Liver (tissue), 3 donors: Measurements from ENCODE around the gene WDR7.

Experiments used
- EGR1 ChIP-seq, 2 donors: IDR thresholded peaks; 2 replicates each; pipeline ENCODE4 v1.6.1; 2016 to 2018; ENCODE audit warnings: antibody characterized with exemption in 2 of 2, low read depth in 2 of 2
- GABPA ChIP-seq, 2 donors: IDR thresholded peaks in 1 of 2; conservative IDR thresholded peaks in 1 of 2; 2 replicates each; pipeline ENCODE4 v1.6.1; 2016; ENCODE audit warnings: antibody characterized with exemption in 2 of 2, mild to moderate bottlenecking in 1 of 2, moderate library complexity in 1 of 2
- HNF4A ChIP-seq, 2 donors: conservative IDR thresholded peaks; 2 replicates each; pipeline ENCODE4 v1.6.1; 2016; ENCODE audit warnings: antibody characterized with exemption in 2 of 2, mild to moderate bottlenecking in 2 of 2
- JUND ChIP-seq, 2 donors: IDR thresholded peaks; 2 replicates each; pipeline ENCODE4 v1.6.1; 2016; ENCODE audit warnings: antibody characterized with exemption in 2 of 2
- RAD21 ChIP-seq, 2 donors: IDR thresholded peaks; 2 replicates each; pipeline ENCODE4 v1.6.1; 2016; ENCODE audit warnings: antibody characterized with exemption in 2 of 2, mild to moderate bottlenecking in 2 of 2
- SP1 ChIP-seq: IDR thresholded peaks from 2 replicates; pipeline ENCODE4 v1.6.1; 2018; ENCODE audit warnings: antibody characterized with exemption, mild to moderate bottlenecking
- TAF1 ChIP-seq: conservative IDR thresholded peaks from 2 replicates; pipeline ENCODE4 v1.6.1; 2016; ENCODE audit warnings: antibody characterized with exemption, mild to moderate bottlenecking
- YY1 ChIP-seq: IDR thresholded peaks from 2 replicates; pipeline ENCODE4 v1.6.1; 2016; ENCODE audit warnings: antibody characterized with exemption, mild to moderate bottlenecking
- TF ChIP-seq, protein P1 (sequence below): fragments of 150-350 bp; IDR thresholded peaks from 2 replicates; pipeline ENCODE4 v1.5.1; 2017; ENCODE audit warnings: improper control_type of control experiment, low read depth, low read length; ENCODE audit not compliant: missing input control
- TF ChIP-seq, protein P2 (sequence below): IDR thresholded peaks from 2 replicates; pipeline ENCODE4 v1.6.1; 2016; ENCODE audit warnings: antibody characterized with exemption
- TF ChIP-seq, protein P3 (sequence below): IDR thresholded peaks from 2 replicates; pipeline ENCODE4 v1.6.1; 2016; ENCODE audit warnings: antibody characterized with exemption, mild to moderate bottlenecking
- donor health status: healthy.
- donor health status: healthy.

DNA sequence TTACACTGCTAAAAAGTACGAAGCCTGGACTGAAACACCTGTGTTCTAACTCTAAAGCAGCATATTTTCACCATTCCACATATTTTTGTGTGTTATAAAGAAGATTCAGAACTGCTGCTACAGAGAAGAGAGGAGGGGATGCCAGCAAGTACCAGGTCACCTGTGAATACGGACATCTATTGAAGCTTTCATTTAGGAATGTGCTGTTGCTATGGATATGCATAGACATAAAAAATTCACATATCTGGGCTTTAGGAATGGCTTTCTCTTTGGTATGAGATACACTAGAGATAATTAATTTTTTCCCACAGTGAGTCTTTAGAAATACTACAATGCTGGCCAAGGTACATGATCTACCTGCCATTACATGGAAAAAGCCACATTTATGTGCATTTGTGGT, 238.5 kb downstream of the WDR7 start:
- no peak for TF ChIP-seq YY1
- TF ChIP-seq, protein P1, sequence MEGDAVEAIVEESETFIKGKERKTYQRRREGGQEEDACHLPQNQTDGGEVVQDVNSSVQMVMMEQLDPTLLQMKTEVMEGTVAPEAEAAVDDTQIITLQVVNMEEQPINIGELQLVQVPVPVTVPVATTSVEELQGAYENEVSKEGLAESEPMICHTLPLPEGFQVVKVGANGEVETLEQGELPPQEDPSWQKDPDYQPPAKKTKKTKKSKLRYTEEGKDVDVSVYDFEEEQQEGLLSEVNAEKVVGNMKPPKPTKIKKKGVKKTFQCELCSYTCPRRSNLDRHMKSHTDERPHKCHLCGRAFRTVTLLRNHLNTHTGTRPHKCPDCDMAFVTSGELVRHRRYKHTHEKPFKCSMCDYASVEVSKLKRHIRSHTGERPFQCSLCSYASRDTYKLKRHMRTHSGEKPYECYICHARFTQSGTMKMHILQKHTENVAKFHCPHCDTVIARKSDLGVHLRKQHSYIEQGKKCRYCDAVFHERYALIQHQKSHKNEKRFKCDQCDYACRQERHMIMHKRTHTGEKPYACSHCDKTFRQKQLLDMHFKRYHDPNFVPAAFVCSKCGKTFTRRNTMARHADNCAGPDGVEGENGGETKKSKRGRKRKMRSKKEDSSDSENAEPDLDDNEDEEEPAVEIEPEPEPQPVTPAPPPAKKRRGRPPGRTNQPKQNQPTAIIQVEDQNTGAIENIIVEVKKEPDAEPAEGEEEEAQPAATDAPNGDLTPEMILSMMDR = no peak
- TF ChIP-seq GABPA (IDR thresholded peaks at IDR 0.05 in 1 of 2, conservative IDR thresholded peaks at IDR 0.05 in 1 of 2) = no peak
- no peak for TF ChIP-seq JUND (IDR thresholded peaks at IDR 0.05)
- TF ChIP-seq TAF1 = no peak
- no peak for TF ChIP-seq EGR1 (IDR thresholded peaks at IDR 0.05; ENCODE audit: low read depth in 2 of 2)
- TF ChIP-seq, protein P2, sequence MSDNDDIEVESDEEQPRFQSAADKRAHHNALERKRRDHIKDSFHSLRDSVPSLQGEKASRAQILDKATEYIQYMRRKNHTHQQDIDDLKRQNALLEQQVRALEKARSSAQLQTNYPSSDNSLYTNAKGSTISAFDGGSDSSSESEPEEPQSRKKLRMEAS = no peak
- TF ChIP-seq, protein P3, sequence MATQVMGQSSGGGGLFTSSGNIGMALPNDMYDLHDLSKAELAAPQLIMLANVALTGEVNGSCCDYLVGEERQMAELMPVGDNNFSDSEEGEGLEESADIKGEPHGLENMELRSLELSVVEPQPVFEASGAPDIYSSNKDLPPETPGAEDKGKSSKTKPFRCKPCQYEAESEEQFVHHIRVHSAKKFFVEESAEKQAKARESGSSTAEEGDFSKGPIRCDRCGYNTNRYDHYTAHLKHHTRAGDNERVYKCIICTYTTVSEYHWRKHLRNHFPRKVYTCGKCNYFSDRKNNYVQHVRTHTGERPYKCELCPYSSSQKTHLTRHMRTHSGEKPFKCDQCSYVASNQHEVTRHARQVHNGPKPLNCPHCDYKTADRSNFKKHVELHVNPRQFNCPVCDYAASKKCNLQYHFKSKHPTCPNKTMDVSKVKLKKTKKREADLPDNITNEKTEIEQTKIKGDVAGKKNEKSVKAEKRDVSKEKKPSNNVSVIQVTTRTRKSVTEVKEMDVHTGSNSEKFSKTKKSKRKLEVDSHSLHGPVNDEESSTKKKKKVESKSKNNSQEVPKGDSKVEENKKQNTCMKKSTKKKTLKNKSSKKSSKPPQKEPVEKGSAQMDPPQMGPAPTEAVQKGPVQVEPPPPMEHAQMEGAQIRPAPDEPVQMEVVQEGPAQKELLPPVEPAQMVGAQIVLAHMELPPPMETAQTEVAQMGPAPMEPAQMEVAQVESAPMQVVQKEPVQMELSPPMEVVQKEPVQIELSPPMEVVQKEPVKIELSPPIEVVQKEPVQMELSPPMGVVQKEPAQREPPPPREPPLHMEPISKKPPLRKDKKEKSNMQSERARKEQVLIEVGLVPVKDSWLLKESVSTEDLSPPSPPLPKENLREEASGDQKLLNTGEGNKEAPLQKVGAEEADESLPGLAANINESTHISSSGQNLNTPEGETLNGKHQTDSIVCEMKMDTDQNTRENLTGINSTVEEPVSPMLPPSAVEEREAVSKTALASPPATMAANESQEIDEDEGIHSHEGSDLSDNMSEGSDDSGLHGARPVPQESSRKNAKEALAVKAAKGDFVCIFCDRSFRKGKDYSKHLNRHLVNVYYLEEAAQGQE = no peak
- TF ChIP-seq SP1 = no peak
- TF ChIP-seq RAD21 (IDR thresholded peaks at IDR 0.05) = no peak
- TF ChIP-seq HNF4A (conservative IDR thresholded peaks at IDR 0.05) = no peak
